ENCODE results near the gene FES. TPM values are rescaled to one million over a fixed set of nuclear protein-coding genes. Genes with fewer than 3 reads are reported as not detected.
"Not testable (repeated sequence)": the region's sequence is repeated elsewhere in the genome, so short reads cannot be mapped to it uniquely, and the experiment has no call there.

FES gene
- polyA plus RNA-seq, 1 donor from 2014 or later, result not detected

DNA sequence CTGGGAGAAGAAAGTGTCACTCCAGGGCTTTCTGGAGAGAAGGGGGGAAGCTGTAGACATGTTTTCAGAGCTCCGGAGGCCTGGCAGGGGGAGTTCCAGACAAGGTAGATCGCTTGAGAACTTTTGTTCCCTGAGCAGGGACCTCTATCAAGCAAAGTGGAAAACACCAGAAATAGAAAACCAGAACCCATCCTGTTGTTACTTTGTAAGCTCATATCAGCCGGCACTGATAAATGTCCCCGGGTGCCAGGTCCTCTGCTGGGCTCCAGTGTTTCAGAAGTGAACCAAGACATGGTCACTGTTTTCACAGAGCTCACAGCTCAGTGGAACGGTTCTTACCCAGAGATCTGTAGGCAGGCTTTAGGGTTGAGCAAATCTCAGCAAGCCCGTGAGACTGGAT, 34.5 kb downstream of the FES start:
- no peak overlapping the region for H3K4me2 ChIP-seq (ENCODE audit: low read length)
- no peaks in the 10 kb centered on the region for H3K9me3 ChIP-seq (ENCODE audit: low read length)
- H3F3A ChIP-seq (ENCODE audit: insufficient read depth, low read length, poor library complexity, severe bottlenecking), result no peaks in the 10 kb centered on the region
- no peak overlapping the region for H3K4me3 ChIP-seq (ENCODE audit: low read length)
- no peaks in the 10 kb centered on the region for H3K79me2 ChIP-seq (replicated peaks; ENCODE audit: insufficient read depth, low read length)
- no peaks in the 10 kb centered on the region for H3K36me3 ChIP-seq (ENCODE audit: insufficient read depth, low read length)
- H2AFZ ChIP-seq (ENCODE audit: low read depth, low read length), result no peak overlapping the region
- H3K9me2 ChIP-seq (ENCODE audit: insufficient read depth, low read length), result no peaks in the 10 kb centered on the region
- no peak overlapping the region for H3K27ac ChIP-seq (ENCODE audit: low read length)
- TF ChIP-seq POLR2AphosphoS5 (IDR thresholded peaks at IDR 0.05) (no peak), EP300 (conservative IDR thresholded peaks at IDR 0.05; ENCODE audit: poor library complexity, severe bottlenecking) (no peak), EZH2 (IDR thresholded peaks at IDR 0.05; ENCODE audit: borderline replicate concordance, insufficient read depth, low read length, poor library complexity, severe bottlenecking) (no peak), RAD21 (conservative IDR thresholded peaks at IDR 0.05) (no peak), MXI1 (conservative IDR thresholded peaks at IDR 0.05; ENCODE audit: poor library complexity, severe bottlenecking) (no peak), SMC3 (conservative IDR thresholded peaks at IDR 0.05; ENCODE audit: poor library complexity) (no peak), TAF1 (IDR thresholded peaks at IDR 0.05; ENCODE audit: low read depth) (no peak)
- TF ChIP-seq, protein P1, sequence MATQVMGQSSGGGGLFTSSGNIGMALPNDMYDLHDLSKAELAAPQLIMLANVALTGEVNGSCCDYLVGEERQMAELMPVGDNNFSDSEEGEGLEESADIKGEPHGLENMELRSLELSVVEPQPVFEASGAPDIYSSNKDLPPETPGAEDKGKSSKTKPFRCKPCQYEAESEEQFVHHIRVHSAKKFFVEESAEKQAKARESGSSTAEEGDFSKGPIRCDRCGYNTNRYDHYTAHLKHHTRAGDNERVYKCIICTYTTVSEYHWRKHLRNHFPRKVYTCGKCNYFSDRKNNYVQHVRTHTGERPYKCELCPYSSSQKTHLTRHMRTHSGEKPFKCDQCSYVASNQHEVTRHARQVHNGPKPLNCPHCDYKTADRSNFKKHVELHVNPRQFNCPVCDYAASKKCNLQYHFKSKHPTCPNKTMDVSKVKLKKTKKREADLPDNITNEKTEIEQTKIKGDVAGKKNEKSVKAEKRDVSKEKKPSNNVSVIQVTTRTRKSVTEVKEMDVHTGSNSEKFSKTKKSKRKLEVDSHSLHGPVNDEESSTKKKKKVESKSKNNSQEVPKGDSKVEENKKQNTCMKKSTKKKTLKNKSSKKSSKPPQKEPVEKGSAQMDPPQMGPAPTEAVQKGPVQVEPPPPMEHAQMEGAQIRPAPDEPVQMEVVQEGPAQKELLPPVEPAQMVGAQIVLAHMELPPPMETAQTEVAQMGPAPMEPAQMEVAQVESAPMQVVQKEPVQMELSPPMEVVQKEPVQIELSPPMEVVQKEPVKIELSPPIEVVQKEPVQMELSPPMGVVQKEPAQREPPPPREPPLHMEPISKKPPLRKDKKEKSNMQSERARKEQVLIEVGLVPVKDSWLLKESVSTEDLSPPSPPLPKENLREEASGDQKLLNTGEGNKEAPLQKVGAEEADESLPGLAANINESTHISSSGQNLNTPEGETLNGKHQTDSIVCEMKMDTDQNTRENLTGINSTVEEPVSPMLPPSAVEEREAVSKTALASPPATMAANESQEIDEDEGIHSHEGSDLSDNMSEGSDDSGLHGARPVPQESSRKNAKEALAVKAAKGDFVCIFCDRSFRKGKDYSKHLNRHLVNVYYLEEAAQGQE (IDR thresholded peaks at IDR 0.05; ENCODE audit: borderline replicate concordance), result no peak
- TF ChIP-seq, protein P2, sequence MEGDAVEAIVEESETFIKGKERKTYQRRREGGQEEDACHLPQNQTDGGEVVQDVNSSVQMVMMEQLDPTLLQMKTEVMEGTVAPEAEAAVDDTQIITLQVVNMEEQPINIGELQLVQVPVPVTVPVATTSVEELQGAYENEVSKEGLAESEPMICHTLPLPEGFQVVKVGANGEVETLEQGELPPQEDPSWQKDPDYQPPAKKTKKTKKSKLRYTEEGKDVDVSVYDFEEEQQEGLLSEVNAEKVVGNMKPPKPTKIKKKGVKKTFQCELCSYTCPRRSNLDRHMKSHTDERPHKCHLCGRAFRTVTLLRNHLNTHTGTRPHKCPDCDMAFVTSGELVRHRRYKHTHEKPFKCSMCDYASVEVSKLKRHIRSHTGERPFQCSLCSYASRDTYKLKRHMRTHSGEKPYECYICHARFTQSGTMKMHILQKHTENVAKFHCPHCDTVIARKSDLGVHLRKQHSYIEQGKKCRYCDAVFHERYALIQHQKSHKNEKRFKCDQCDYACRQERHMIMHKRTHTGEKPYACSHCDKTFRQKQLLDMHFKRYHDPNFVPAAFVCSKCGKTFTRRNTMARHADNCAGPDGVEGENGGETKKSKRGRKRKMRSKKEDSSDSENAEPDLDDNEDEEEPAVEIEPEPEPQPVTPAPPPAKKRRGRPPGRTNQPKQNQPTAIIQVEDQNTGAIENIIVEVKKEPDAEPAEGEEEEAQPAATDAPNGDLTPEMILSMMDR (IDR thresholded peaks at IDR 0.05; ENCODE audit: poor library complexity, severe bottlenecking), result no peak
- no peaks in the 10 kb centered on the region for H3K27me3 ChIP-seq (ENCODE audit: insufficient read depth, low read depth, low read length)
- no peaks in the 10 kb centered on the region for H4K20me1 ChIP-seq (ENCODE audit: insufficient read depth)
- no peak overlapping the region for H3K9ac ChIP-seq (ENCODE audit: low read length)

DNA sequence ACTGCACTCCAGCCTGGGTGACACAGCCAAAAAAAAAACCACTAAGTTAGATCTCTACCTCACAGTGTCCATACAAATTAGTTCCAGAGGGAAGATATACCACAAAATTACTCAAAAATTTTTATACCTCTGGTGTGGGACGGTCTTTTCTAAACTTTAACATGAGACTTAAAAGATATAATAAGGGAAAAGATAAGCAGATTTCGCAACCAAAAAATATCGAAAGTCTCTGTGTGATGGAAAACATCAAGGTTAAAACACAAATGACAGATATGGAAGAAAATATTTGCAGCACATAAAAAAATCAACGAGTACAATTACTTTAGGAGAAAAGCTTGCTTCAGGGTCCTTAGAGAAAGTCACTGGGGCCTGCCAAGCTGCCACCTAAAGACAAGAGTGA, 37.6 kb downstream of the FES start:
- TF ChIP-seq RAD21 (conservative IDR thresholded peaks at IDR 0.05), result no peak
- TF ChIP-seq EZH2 (IDR thresholded peaks at IDR 0.05; ENCODE audit: borderline replicate concordance, insufficient read depth, low read length, poor library complexity, severe bottlenecking), result no peak
- TF ChIP-seq EP300 (conservative IDR thresholded peaks at IDR 0.05; ENCODE audit: poor library complexity, severe bottlenecking), result no peak
- TF ChIP-seq, protein P1 (IDR thresholded peaks at IDR 0.05; ENCODE audit: borderline replicate concordance), result no peak
- no peak for TF ChIP-seq TAF1 (IDR thresholded peaks at IDR 0.05; ENCODE audit: low read depth)
- TF ChIP-seq, protein P2 (IDR thresholded peaks at IDR 0.05; ENCODE audit: poor library complexity, severe bottlenecking), result no peak
- no peak for TF ChIP-seq POLR2AphosphoS5 (IDR thresholded peaks at IDR 0.05)
- TF ChIP-seq MXI1 (conservative IDR thresholded peaks at IDR 0.05; ENCODE audit: poor library complexity, severe bottlenecking), result no peak
- no peak for TF ChIP-seq SMC3 (conservative IDR thresholded peaks at IDR 0.05; ENCODE audit: poor library complexity)
- Histone ChIP-seq H3K4me3 (ENCODE audit: low read length) (no peak overlapping the region), H3K27me3 (ENCODE audit: insufficient read depth, low read depth, low read length) (no peaks in the 10 kb centered on the region), H3F3A (ENCODE audit: insufficient read depth, low read length, poor library complexity, severe bottlenecking) (no peaks in the 10 kb centered on the region), H3K4me2 (ENCODE audit: low read length) (no peak overlapping the region), H3K36me3 (ENCODE audit: insufficient read depth, low read length) (no peaks in the 10 kb centered on the region), H2AFZ (ENCODE audit: low read depth, low read length) (no peak overlapping the region), H4K20me1 (ENCODE audit: insufficient read depth) (no peaks in the 10 kb centered on the region), H3K9me3 (ENCODE audit: low read length) (no peaks in the 10 kb centered on the region), H3K27ac (ENCODE audit: low read length) (no peak overlapping the region), H3K9me2 (ENCODE audit: insufficient read depth, low read length) (no peaks in the 10 kb centered on the region), H3K79me2 (replicated peaks; ENCODE audit: insufficient read depth, low read length) (no peaks in the 10 kb centered on the region), H3K9ac (ENCODE audit: low read length) (no peak overlapping the region)

DNA sequence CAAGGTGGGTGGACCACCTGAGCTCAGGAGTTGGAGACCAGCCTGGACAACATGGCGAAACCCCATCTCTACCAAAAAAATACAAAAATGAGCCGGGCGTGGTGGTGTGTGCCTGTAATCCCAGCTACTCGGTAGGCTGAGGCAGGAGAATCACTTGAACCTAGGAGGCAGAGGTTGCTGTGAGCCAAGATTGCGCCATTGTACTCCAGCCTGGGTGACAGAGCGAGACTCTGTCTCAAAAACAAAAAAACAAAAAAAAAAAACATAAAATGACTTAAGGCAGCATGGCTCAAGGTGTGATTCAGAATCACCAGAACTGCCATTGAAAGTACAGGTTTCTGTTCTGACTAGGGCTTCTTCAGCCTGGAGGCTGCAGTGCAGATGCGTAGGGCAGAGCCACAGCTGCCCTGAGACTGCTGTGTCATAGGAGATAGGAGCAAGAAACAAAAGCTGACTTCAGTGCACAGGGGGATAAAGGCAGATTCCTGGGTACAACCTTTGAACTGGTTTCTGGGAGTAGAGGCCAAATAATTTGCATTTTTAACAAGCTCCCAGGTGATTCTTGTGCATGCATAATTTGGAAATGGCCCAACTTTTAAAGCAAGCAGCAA, 38.5 kb downstream of the FES start:
- not testable (repeated sequence) for H3K36me3 ChIP-seq (ENCODE audit: insufficient read depth, low read length); H3K4me3 ChIP-seq (ENCODE audit: low read length); H3K9me3 ChIP-seq (ENCODE audit: low read length); H2AFZ ChIP-seq (ENCODE audit: low read depth, low read length); H3K9me2 ChIP-seq (ENCODE audit: insufficient read depth, low read length); H3K27me3 ChIP-seq (ENCODE audit: insufficient read depth, low read depth, low read length); H3K9ac ChIP-seq (ENCODE audit: low read length); H3K79me2 ChIP-seq (replicated peaks; ENCODE audit: insufficient read depth, low read length); H4K20me1 ChIP-seq (ENCODE audit: insufficient read depth); H3K27ac ChIP-seq (ENCODE audit: low read length); H3K4me2 ChIP-seq (ENCODE audit: low read length); H3F3A ChIP-seq (ENCODE audit: insufficient read depth, low read length, poor library complexity, severe bottlenecking)
